8988T (cell line): ENCODE data around the gene PRM2.

Experiments used
- DNase-seq: peaks from one replicate; pipeline ENCODE4 v3.0.0; 2011

Gene PRM2

GRCh38 chr16:11242658-11243057 is 33.6 kb downstream of the PRM2 start:
- no peak for DNase-seq

- DNase-seq = no peak
Measured at GRCh38 chr16:11241480-11242204, 34.6 kb downstream of the PRM2 start.

GRCh38 chr16:11240636-11241473 is 35.4 kb downstream of the PRM2 start:
- no peak for DNase-seq

- DNase-seq = no peak
Measured at GRCh38 chr16:11239644-11240632, 36.3 kb downstream of the PRM2 start.

GRCh38 chr16:11238272-11239202 is 37.7 kb downstream of the PRM2 start:
- no peak for DNase-seq

- no peak for DNase-seq
Measured at GRCh38 chr16:11236461-11237254, 39.6 kb downstream of the PRM2 start.

GRCh38 chr16:11235703-11235991 is 40.6 kb downstream of the PRM2 start:
- DNase-seq = no peak

- no peak for DNase-seq
Measured at GRCh38 chr16:11234884-11235702, 41.2 kb downstream of the PRM2 start.

- no peak for DNase-seq
Measured at GRCh38 chr16:11233727-11234376, 42.4 kb downstream of the PRM2 start.

GRCh38 chr16:11232852-11233726 is 43.2 kb downstream of the PRM2 start:
- DNase-seq = no peak

- DNase-seq = no peak
Measured at GRCh38 chr16:11232302-11232851, 43.9 kb downstream of the PRM2 start.

GRCh38 chr16:11231367-11231970 is 44.8 kb downstream of the PRM2 start:
- DNase-seq = no peak

GRCh38 chr16:11229906-11230305 is 46.4 kb downstream of the PRM2 start:
- no peak for DNase-seq

- no peak for DNase-seq
Measured at GRCh38 chr16:11229432-11229831, 46.8 kb downstream of the PRM2 start.

- no peak for DNase-seq
Measured at GRCh38 chr16:11225677-11226549, 50.4 kb downstream of the PRM2 start.
